ENCODE data around the gene MANSC1. TPM values are rescaled to one million over a fixed set of nuclear protein-coding genes. Genes with fewer than 3 reads are reported as not detected.

MANSC1 gene
- total and polyA plus RNA-seq, 9 of the 15 experiments (the other 6 are each of a cell fraction or from before 2014, with no cell fraction given): 0.76 to 8.6 (median 3.1) TPM

- no peak for TF ChIP-seq ZNF398 (CRISPR knock-in tag; IDR thresholded peaks at IDR 0.05)
- no peak for TF ChIP-seq ARHGAP35 (IDR thresholded peaks at IDR 0.05; ENCODE audit: partially characterized antibody)
- TF ChIP-seq SMAD1 (IDR thresholded peaks at IDR 0.05; ENCODE audit: low read depth, low read length, partially characterized antibody): peak; percentile 62
- no peak for TF ChIP-seq CBFA2T3 (IDR thresholded peaks at IDR 0.05)
- TF ChIP-seq ZNF76 (CRISPR knock-in tag; IDR thresholded peaks at IDR 0.05; ENCODE audit: borderline replicate concordance): no peak
- TF ChIP-seq ZNF431 (CRISPR knock-in tag; IDR thresholded peaks at IDR 0.05): no peak
- no peak for TF ChIP-seq ZNF830 (CRISPR knock-in tag; IDR thresholded peaks at IDR 0.05)
- TF ChIP-seq PHB2 (IDR thresholded peaks at IDR 0.05; ENCODE audit: low read depth): no peak
- no peak for TF ChIP-seq RFX1 (IDR thresholded peaks at IDR 0.05)
- no peak for TF ChIP-seq ETS2 (tag; IDR thresholded peaks at IDR 0.05; ENCODE audit: borderline replicate concordance, poor library complexity, severe bottlenecking)
- TF ChIP-seq HNRNPL (IDR thresholded peaks at IDR 0.05; ENCODE audit: low read depth, low read length): no peak; the same call in 1 of the 2 replicates
- TF ChIP-seq ZNF444 (CRISPR knock-in tag; IDR thresholded peaks at IDR 0.05): no peak
- TF ChIP-seq, protein P1, sequence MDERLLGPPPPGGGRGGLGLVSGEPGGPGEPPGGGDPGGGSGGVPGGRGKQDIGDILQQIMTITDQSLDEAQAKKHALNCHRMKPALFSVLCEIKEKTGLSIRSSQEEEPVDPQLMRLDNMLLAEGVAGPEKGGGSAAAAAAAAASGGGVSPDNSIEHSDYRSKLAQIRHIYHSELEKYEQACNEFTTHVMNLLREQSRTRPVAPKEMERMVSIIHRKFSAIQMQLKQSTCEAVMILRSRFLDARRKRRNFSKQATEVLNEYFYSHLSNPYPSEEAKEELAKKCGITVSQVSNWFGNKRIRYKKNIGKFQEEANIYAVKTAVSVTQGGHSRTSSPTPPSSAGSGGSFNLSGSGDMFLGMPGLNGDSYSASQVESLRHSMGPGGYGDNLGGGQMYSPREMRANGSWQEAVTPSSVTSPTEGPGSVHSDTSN (CRISPR knock-in tag; IDR thresholded peaks at IDR 0.05; ENCODE audit: low read depth): no peak
- TF ChIP-seq, protein P1 (tag; conservative IDR thresholded peaks at IDR 0.05; ENCODE audit: low read depth): no peak
- no peak for TF ChIP-seq ARID1B (IDR thresholded peaks at IDR 0.05)
- TF ChIP-seq GTF2F1 (IDR thresholded peaks at IDR 0.05; ENCODE audit: low read depth, low read length): peak; percentile 20; the same call in 1 of the 2 replicates
- TF ChIP-seq ZNF282 (CRISPR knock-in tag; IDR thresholded peaks at IDR 0.05): no peak
- TF ChIP-seq SLC30A9 (CRISPR knock-in tag; IDR thresholded peaks at IDR 0.05): no peak
- no peak for TF ChIP-seq EHMT2 (IDR thresholded peaks at IDR 0.05)
- no peak for TF ChIP-seq TSHZ1 (CRISPR knock-in tag; IDR thresholded peaks at IDR 0.05)
- no peak for TF ChIP-seq XRCC3 (IDR thresholded peaks at IDR 0.05)
- TF ChIP-seq FIP1L1 (IDR thresholded peaks at IDR 0.05; ENCODE audit: low read depth, low read length, poor library complexity, severe bottlenecking): peak; percentile 43
These were observed 7.1 kb upstream of the MANSC1 start, which contains the start of gene BORCS5 (continued) for GRCh38 chr12:12356896-12357718.

Data from K562 (cell line).